Panc1 (cell line): ENCODE data around the gene AEN.

Experiments used
- POLR2AphosphoS5 ChIP-seq: IDR thresholded peaks from 2 replicates; pipeline ENCODE4 v1.6.1; 2012; ENCODE audit warnings: mild to moderate bottlenecking, low read depth, low read length, moderate library complexity
- SIN3A ChIP-seq: IDR thresholded peaks from 2 replicates; pipeline ENCODE4 v1.6.1; 2012; ENCODE audit warnings: low read depth, mild to moderate bottlenecking, low read length, moderate library complexity, borderline replicate concordance; ENCODE audit not compliant: insufficient read depth
- TCF7L2 ChIP-seq: IDR thresholded peaks from 2 replicates; pipeline ENCODE4 v1.6.1; 2011; ENCODE audit warnings: mild to moderate bottlenecking, low read depth, low read length, inconsistent platforms
- TF ChIP-seq, protein P1 (sequence below): fragments of 450-650 bp; IDR thresholded peaks from 2 replicates; pipeline ENCODE4 v1.5.1; 2017; ENCODE audit warnings: mild to moderate bottlenecking

DNA sequence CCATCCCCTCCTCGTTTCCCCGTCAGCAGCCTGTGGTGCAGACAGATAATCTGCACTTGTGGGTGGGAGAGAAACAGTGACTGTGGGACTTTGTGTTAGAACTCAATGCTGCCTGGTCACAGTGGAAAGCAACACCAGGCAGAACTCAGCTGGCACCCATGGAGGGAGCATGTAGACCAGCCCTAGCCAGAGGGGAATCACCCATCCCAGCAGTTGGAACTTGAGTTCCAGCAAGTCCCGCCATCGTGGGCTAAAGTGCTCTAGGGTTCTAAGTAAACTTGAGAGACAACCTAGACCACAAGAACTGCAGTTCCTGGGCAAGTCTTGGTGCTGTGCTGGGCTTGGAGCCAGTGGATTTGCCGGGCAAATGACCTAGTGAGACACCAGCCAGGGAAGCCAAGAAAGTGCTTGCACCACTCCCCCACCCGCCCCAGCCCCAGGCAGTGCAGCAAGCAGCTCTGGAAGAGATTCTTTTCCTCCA, 42.0 kb downstream of the AEN start:
- TF ChIP-seq, protein P1, sequence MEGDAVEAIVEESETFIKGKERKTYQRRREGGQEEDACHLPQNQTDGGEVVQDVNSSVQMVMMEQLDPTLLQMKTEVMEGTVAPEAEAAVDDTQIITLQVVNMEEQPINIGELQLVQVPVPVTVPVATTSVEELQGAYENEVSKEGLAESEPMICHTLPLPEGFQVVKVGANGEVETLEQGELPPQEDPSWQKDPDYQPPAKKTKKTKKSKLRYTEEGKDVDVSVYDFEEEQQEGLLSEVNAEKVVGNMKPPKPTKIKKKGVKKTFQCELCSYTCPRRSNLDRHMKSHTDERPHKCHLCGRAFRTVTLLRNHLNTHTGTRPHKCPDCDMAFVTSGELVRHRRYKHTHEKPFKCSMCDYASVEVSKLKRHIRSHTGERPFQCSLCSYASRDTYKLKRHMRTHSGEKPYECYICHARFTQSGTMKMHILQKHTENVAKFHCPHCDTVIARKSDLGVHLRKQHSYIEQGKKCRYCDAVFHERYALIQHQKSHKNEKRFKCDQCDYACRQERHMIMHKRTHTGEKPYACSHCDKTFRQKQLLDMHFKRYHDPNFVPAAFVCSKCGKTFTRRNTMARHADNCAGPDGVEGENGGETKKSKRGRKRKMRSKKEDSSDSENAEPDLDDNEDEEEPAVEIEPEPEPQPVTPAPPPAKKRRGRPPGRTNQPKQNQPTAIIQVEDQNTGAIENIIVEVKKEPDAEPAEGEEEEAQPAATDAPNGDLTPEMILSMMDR: no peak
- TF ChIP-seq POLR2AphosphoS5: no peak
- TF ChIP-seq SIN3A: no peak
- no peak for TF ChIP-seq TCF7L2
